GM23338 (cell line): ENCODE data around the gene WBP1. TPM values are rescaled to one million over a fixed set of nuclear protein-coding genes. Genes with fewer than 3 reads are reported as not detected.

Experiments
- ATAC-seq: fragments of 200-7000 bp; cut with Tn5 transposase; 3 replicates; pipeline ENCODE4 v1.9.1; 2020
- DNase-seq: peaks from one replicate; pipeline ENCODE4 v3.0.0-alpha.2; 2015; ENCODE audit warnings: low spot score
- H2AFZ ChIP-seq: fragments of 200-600 bp; sonication (generic); 2 replicates; pipeline ENCODE4 v1.8.0; 2016; ENCODE audit warnings: antibody characterized with exemption, mild to moderate bottlenecking, moderate library complexity
- H3F3A ChIP-seq: fragments of 200-600 bp; sonication (generic); replicated peaks from 2 replicates; pipeline ENCODE4 v1.8.0; 2017; ENCODE audit warnings: antibody characterized with exemption, mixed run types, low read depth
- H3K27ac ChIP-seq: fragments of 200-600 bp; sonication (generic); 2 replicates; pipeline ENCODE4 v1.6.1; 2016; ENCODE audit warnings: low read depth
- H3K27me3 ChIP-seq: fragments of 200-600 bp; sonication (generic); 2 replicates; pipeline ENCODE4 v1.8.0; 2016; ENCODE audit warnings: mild to moderate bottlenecking, mixed run types, moderate library complexity; ENCODE audit not compliant: insufficient read depth
- H3K36me3 ChIP-seq: fragments of 200-600 bp; sonication (generic); 2 replicates; pipeline ENCODE4 v1.8.0; 2016; ENCODE audit warnings: mild to moderate bottlenecking; ENCODE audit not compliant: insufficient read depth
- H3K4me1 ChIP-seq: fragments of 200-600 bp; sonication (generic); 2 replicates; pipeline ENCODE4 v1.8.0; 2016; ENCODE audit warnings: mild to moderate bottlenecking, moderate library complexity; ENCODE audit not compliant: insufficient read depth
- H3K4me2 ChIP-seq: fragments of 200-600 bp; sonication (generic); 2 replicates; pipeline ENCODE4 v1.7.1; 2017; ENCODE audit warnings: mixed run types
- H3K4me3 ChIP-seq: fragments of 200-600 bp; sonication (generic); 2 replicates; pipeline ENCODE4 v1.6.1; 2016; ENCODE audit warnings: mixed run types
- H3K79me2 ChIP-seq: fragments of 200-600 bp; sonication (generic); replicated peaks from 2 replicates; pipeline ENCODE4 v1.8.0; 2017; ENCODE audit warnings: mild to moderate bottlenecking; ENCODE audit not compliant: insufficient read depth
- H3K9me2 ChIP-seq: fragments of 200-600 bp; sonication (generic); 2 replicates; pipeline ENCODE4 v1.8.0; 2017; ENCODE audit not compliant: insufficient read depth
- H4K20me1 ChIP-seq: fragments of 200-600 bp; sonication (generic); replicated peaks from 2 replicates; pipeline ENCODE4 v1.8.0; 2017; ENCODE audit warnings: mild to moderate bottlenecking; ENCODE audit not compliant: insufficient read depth
- H3K27ac Mint-ChIP-seq: 2 replicates; pipeline ENCODE4 v1.8.0; 2020; ENCODE audit warnings: inconsistent platforms, mild to moderate bottlenecking, moderate library complexity, mixed read lengths
- H3K27me3 Mint-ChIP-seq: 3 replicates; pipeline ENCODE4 v1.8.0; 2022; ENCODE audit warnings: low read depth, mild to moderate bottlenecking, moderate library complexity, mixed read lengths, inconsistent platforms; ENCODE audit not compliant: insufficient read depth, poor library complexity
- H3K36me3 Mint-ChIP-seq: 3 replicates; pipeline ENCODE4 v1.8.0; 2021; ENCODE audit warnings: low read depth, mild to moderate bottlenecking, inconsistent platforms, moderate library complexity, mixed read lengths
- H3K4me1 Mint-ChIP-seq: 3 replicates; pipeline ENCODE4 v1.8.0; 2020; ENCODE audit warnings: mild to moderate bottlenecking, inconsistent platforms, mixed read lengths
- H3K4me3 Mint-ChIP-seq: 3 replicates; pipeline ENCODE4 v1.8.0; 2021; ENCODE audit warnings: moderate library complexity, mild to moderate bottlenecking, inconsistent platforms, mixed read lengths
- H3K9me3 Mint-ChIP-seq: 3 replicates; pipeline ENCODE4 v1.8.0; 2020; ENCODE audit warnings: moderate library complexity, mild to moderate bottlenecking, inconsistent platforms, mixed read lengths
- CREB1 ChIP-seq: fragments of 250-450 bp; sonication (Bioruptor Pico); IDR thresholded peaks from 2 replicates; pipeline ENCODE4 v1.5.0; 2020; ENCODE audit warnings: low read depth, mild to moderate bottlenecking, moderate library complexity
- CTCF ChIP-seq, 2 experiments: fragments of 200-600 bp in 1 of 2; sonication (generic) in 1 of 2; conservative IDR thresholded peaks; 2 replicates each; pipeline versions ENCODE4 v1.5.1 to v1.6.1; 2016 to 2017; ENCODE audit warnings: antibody characterized with exemption in 2 of 2, low read depth in 2 of 2, mild to moderate bottlenecking in 2 of 2, moderate library complexity in 1 of 2
- ETS1 ChIP-seq: IDR thresholded peaks from 2 replicates; pipeline ENCODE4 v1.6.1; 2016; ENCODE audit warnings: antibody characterized with exemption
- EZH2 ChIP-seq: fragments of 200-600 bp; sonication (generic); IDR thresholded peaks from one replicate; pipeline ENCODE4 v1.8.0; 2017; ENCODE audit warnings: antibody characterized with exemption, mild to moderate bottlenecking, low read depth; ENCODE audit not compliant: unreplicated experiment
- EZH2phosphoT487 ChIP-seq: fragments of 200-600 bp; sonication (generic); IDR thresholded peaks from one replicate; pipeline ENCODE4 v1.8.1; 2018; ENCODE audit warnings: antibody characterized with exemption; ENCODE audit not compliant: unreplicated experiment
- JUNB ChIP-seq: IDR thresholded peaks from one replicate; pipeline ENCODE4 v1.6.1; 2016; ENCODE audit warnings: antibody characterized with exemption; ENCODE audit not compliant: unreplicated experiment
- NANOG ChIP-seq: IDR thresholded peaks from 2 replicates; pipeline ENCODE4 v1.6.1; 2016; ENCODE audit warnings: antibody characterized with exemption, borderline replicate concordance
- POLR2AphosphoS5 ChIP-seq: IDR thresholded peaks from 2 replicates; pipeline ENCODE4 v1.6.1; 2016; ENCODE audit warnings: antibody characterized with exemption, low read depth
- STAT1 ChIP-seq: IDR thresholded peaks from one replicate; pipeline ENCODE4 v1.6.1; 2016; ENCODE audit warnings: antibody characterized with exemption; ENCODE audit not compliant: unreplicated experiment
- ZNF114 ChIP-seq: fragments of 250-450 bp; sonication (Bioruptor Pico); IDR thresholded peaks from 2 replicates; pipeline ENCODE4 v1.5.0; 2020; ENCODE audit warnings: mild to moderate bottlenecking, moderate library complexity
- ZNF331 ChIP-seq: fragments of 250-450 bp; sonication (Bioruptor Pico); IDR thresholded peaks from 2 replicates; pipeline ENCODE4 v1.5.0; 2020; ENCODE audit warnings: low read depth, mild to moderate bottlenecking, moderate library complexity
- ZNF462 ChIP-seq: fragments of 250-450 bp; sonication (Bioruptor Pico); IDR thresholded peaks from 2 replicates; pipeline ENCODE4 v1.5.0; 2020; ENCODE audit warnings: mild to moderate bottlenecking, moderate library complexity
- polyA plus RNA-seq: library from polyadenylated mRNA; unstranded; fragments of >200 nt; fragmentation: Nextera tagmentation; extraction: Ambion mirVana; gene quantifications from 2 replicates; pipeline ENCODE4 v1.2.1, GENCODE V29; 2016
- total RNA-seq: library from RNA; depleted of rRNA; stranded (reverse); fragments of >200 nt; shearing (Covaris generic); gene quantifications from 2 replicates; pipeline ENCODE4 v1.2.3, GENCODE V29; 2014
- TF ChIP-seq, protein P1 (sequence below): IDR thresholded peaks from one replicate; pipeline ENCODE4 v1.6.1; 2018; ENCODE audit warnings: antibody characterized with exemption; ENCODE audit not compliant: unreplicated experiment

Gene WBP1
- total and polyA plus RNA-seq, 2 experiments from 2014 or later = 53.0 to 64.4 TPM

DNA sequence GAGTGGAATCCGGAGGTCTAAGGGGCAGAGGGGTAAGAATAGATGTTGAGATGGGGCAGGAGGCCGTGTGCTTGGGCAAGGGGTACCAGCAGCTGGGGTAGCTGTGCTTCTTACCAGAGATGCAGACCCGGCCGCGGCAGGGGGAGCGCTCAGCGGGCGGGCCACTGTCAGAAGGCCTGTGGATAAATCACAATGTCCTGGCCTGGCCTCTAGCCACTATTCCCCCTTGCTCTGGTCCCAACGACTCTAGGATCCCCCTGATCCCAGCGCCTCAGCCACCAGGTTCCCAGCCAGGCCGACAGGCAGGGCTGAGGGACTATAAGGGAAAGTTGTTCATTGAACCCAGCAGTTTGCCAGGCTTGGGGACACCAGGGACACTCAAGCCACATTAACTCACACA is 27.7 kb upstream of the WBP1 start:
- DNase-seq (no peak), ATAC-seq (no peak)
- TF ChIP-seq CREB1 = no peak
- TF ChIP-seq, protein P1, sequence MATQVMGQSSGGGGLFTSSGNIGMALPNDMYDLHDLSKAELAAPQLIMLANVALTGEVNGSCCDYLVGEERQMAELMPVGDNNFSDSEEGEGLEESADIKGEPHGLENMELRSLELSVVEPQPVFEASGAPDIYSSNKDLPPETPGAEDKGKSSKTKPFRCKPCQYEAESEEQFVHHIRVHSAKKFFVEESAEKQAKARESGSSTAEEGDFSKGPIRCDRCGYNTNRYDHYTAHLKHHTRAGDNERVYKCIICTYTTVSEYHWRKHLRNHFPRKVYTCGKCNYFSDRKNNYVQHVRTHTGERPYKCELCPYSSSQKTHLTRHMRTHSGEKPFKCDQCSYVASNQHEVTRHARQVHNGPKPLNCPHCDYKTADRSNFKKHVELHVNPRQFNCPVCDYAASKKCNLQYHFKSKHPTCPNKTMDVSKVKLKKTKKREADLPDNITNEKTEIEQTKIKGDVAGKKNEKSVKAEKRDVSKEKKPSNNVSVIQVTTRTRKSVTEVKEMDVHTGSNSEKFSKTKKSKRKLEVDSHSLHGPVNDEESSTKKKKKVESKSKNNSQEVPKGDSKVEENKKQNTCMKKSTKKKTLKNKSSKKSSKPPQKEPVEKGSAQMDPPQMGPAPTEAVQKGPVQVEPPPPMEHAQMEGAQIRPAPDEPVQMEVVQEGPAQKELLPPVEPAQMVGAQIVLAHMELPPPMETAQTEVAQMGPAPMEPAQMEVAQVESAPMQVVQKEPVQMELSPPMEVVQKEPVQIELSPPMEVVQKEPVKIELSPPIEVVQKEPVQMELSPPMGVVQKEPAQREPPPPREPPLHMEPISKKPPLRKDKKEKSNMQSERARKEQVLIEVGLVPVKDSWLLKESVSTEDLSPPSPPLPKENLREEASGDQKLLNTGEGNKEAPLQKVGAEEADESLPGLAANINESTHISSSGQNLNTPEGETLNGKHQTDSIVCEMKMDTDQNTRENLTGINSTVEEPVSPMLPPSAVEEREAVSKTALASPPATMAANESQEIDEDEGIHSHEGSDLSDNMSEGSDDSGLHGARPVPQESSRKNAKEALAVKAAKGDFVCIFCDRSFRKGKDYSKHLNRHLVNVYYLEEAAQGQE = no peak
- TF ChIP-seq ZNF462 = no peak
- no peak for TF ChIP-seq ETS1
- TF ChIP-seq NANOG = no peak
- TF ChIP-seq JUNB = no peak
- no peak for TF ChIP-seq EZH2phosphoT487
- TF ChIP-seq POLR2AphosphoS5 = no peak
- no peak for TF ChIP-seq ZNF114 (CRISPR knock-in tag)
- TF ChIP-seq EZH2 = no peak
- no peak for TF ChIP-seq STAT1
- no peak for TF ChIP-seq ZNF331 (CRISPR knock-in tag)
- TF ChIP-seq CTCF (conservative IDR thresholded peaks at IDR 0.05; ENCODE audit: low read depth in 2 of 2) = no peak
- H3K36me3 ChIP-seq = peaks cover 8% of the 10 kb centered on the region; the same call in 1 of the 2 replicates
- no peaks in the 10 kb centered on the region for H3K4me1 ChIP-seq
- H3K36me3 Mint-ChIP-seq = peaks cover 73% of the 10 kb centered on the region
- H3K27me3 ChIP-seq = no peaks in the 10 kb centered on the region
- peaks cover 2% of the 10 kb centered on the region; the same call in 1 of the 3 replicates for H3K4me1 Mint-ChIP-seq
- peaks cover 17% of the 10 kb centered on the region for H3K79me2 ChIP-seq
- H3K4me3 Mint-ChIP-seq = no peak overlapping the region
- 0 out of 2 replicates have a peak, but pooled peaks cover 7% of the 10 kb centered on the region for H3F3A ChIP-seq
- H3K27ac ChIP-seq = no peak overlapping the region
- no peak overlapping the region for H3K4me2 ChIP-seq
- no peak overlapping the region for H3K4me3 ChIP-seq
- H3K27me3 Mint-ChIP-seq = peaks cover 5% of the 10 kb centered on the region
- no peak overlapping the region for H3K27ac Mint-ChIP-seq
- no peaks in the 10 kb centered on the region for H3K9me2 ChIP-seq
- H4K20me1 ChIP-seq = peaks cover 16% of the 10 kb centered on the region
- no peak overlapping the region for H2AFZ ChIP-seq
- no peaks in the 10 kb centered on the region for H3K9me3 Mint-ChIP-seq
